Loucy (cell line): Measurements from ENCODE around the gene DLG2.

Experiments used
- EZH2phosphoT487 ChIP-seq: fragments of 200-600 bp; IDR thresholded peaks from 2 replicates; pipeline ENCODE4 v1.6.1; 2018; ENCODE audit warnings: antibody characterized with exemption, mild to moderate bottlenecking, moderate library complexity, borderline replicate concordance
- TF ChIP-seq, protein P1 (sequence below): fragments of 200-600 bp; sonication (generic); conservative IDR thresholded peaks from 2 replicates; pipeline ENCODE4 v1.5.1; 2014; ENCODE audit warnings: mild to moderate bottlenecking, antibody characterized with exemption, low read length

DNA sequence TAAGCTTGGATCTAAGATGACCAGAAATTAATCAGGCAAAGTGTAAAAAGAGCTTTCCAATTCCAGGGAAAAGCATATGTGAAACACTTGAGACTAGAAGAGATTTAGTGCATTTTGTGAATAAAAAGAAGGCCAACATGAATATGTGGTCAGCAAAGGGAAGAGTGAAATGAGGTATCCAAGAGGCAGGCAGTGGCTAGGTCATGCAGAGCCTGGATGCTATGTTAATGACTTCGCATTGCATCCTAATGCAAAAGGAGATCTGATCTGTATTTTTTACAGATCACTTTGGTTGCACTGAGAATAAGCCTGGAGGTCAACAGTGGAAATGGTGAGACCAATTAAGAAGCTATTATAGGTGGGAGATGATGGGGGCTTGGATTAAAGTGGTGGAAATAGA lies 1699.7 kb downstream of the DLG2 start:
- TF ChIP-seq, protein P1, sequence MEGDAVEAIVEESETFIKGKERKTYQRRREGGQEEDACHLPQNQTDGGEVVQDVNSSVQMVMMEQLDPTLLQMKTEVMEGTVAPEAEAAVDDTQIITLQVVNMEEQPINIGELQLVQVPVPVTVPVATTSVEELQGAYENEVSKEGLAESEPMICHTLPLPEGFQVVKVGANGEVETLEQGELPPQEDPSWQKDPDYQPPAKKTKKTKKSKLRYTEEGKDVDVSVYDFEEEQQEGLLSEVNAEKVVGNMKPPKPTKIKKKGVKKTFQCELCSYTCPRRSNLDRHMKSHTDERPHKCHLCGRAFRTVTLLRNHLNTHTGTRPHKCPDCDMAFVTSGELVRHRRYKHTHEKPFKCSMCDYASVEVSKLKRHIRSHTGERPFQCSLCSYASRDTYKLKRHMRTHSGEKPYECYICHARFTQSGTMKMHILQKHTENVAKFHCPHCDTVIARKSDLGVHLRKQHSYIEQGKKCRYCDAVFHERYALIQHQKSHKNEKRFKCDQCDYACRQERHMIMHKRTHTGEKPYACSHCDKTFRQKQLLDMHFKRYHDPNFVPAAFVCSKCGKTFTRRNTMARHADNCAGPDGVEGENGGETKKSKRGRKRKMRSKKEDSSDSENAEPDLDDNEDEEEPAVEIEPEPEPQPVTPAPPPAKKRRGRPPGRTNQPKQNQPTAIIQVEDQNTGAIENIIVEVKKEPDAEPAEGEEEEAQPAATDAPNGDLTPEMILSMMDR: no peak
- no peak for TF ChIP-seq EZH2phosphoT487
